K562 (cell line): ENCODE measurements around the gene SCO1. TPM values are rescaled to one million over a fixed set of nuclear protein-coding genes. Genes with fewer than 3 reads are reported as not detected.
"Not testable (repeated sequence)": the region's sequence is repeated elsewhere in the genome, so short reads cannot be mapped to it uniquely, and the experiment has no call there.

Experiments
- ATAC-seq: fragments of 200-7000 bp; cut with Tn5 transposase; 3 replicates; pipeline ENCODE4 v1.9.1; 2020; ENCODE audit warnings: moderate library complexity
- BruUV-seq: library from RNA; stranded (reverse); fragments of 400-500 nt; replicated peaks from 2 replicates; lab custom pipeline; 2021; lab: Mats Ljungman, UMichigan
- CTCF ChIA-PET: fragments of 300-600 bp; formaldehyde crosslinking; extraction: SDS; loops from one replicate; lab custom pipeline; 2021; ENCODE audit warnings: low intra/inter-chr PET ratio; lab: Yijun Ruan, JAX
- POLR2A ChIA-PET: fragments of 300-600, 350-650 bp; sonication (Branson Sonifier 250); formaldehyde crosslinking; extraction: SDS; loops from one replicate; lab custom pipeline; 2021; ENCODE audit warnings: antibody characterized with exemption, inconsistent platforms; lab: Yijun Ruan, JAX
- DNase-seq, 4 experiments: peaks; one replicate each; pipeline versions ENCODE4 v3.0.0 to v3.0.0-alpha.2; 2011 to 2018; ENCODE audit warnings: low spot score in 3 of 4, mixed read lengths in 3 of 4; ENCODE audit errors: extremely low read depth in 1 of 4
- FAIRE-seq: peaks from 2 replicates; lab custom pipeline; 2011; peaks lifted over from hg19 to GRCh38; lab: Jason Lieb, UNC
- H2AFZ ChIP-seq: 2 replicates; pipeline ENCODE4 v1.6.0; 2011; ENCODE audit warnings: low read depth, low read length, control low read depth, inconsistent platforms
- H3K27ac ChIP-seq: fragments of 200-600 bp; 3 replicates; pipeline ENCODE4 v1.8.0; 2011; ENCODE audit warnings: low read depth, mild to moderate bottlenecking, control low read depth, inconsistent platforms, low read length, moderate library complexity, mixed read lengths; ENCODE audit errors: extremely low read depth
- H3K27me3 ChIP-seq, 2 experiments: fragments of 300-600 bp in 1 of 2; 2 replicates in 1 of 2; 3 replicates in 1 of 2; pipeline versions ENCODE4 v1.6.0 to v1.8.0; 2011; ENCODE audit warnings: inconsistent platforms in 2 of 2, low read length in 2 of 2, mild to moderate bottlenecking in 1 of 2, mixed read lengths in 1 of 2, moderate library complexity in 1 of 2; ENCODE audit not compliant: control insufficient read depth in 2 of 2, insufficient read depth in 2 of 2
- H3K36me3 ChIP-seq: fragments of 300-600 bp; 3 replicates; pipeline ENCODE4 v1.8.0; 2011; ENCODE audit warnings: mild to moderate bottlenecking, low read length, inconsistent platforms; ENCODE audit not compliant: control insufficient read depth, insufficient read depth
- H3K4me1 ChIP-seq, 2 experiments: fragments of 200-600 bp in 1 of 2; replicated peaks in 1 of 2; 2 replicates in 1 of 2; 3 replicates in 1 of 2; pipeline versions ENCODE4 v1.5.1 to v1.8.0; 2011; ENCODE audit warnings: inconsistent platforms in 2 of 2, low read length in 2 of 2, mild to moderate bottlenecking in 1 of 2, mixed read lengths in 1 of 2, moderate library complexity in 1 of 2; ENCODE audit not compliant: control insufficient read depth in 2 of 2, insufficient read depth in 2 of 2
- H3K4me2 ChIP-seq: 2 replicates; pipeline ENCODE4 v1.6.1; 2011; ENCODE audit warnings: low read length, control low read depth, inconsistent platforms, mixed read lengths; ENCODE audit not compliant: insufficient read depth
- H3K4me3 ChIP-seq: fragments of 200-600 bp; sonication (generic), shearing (Covaris generic); 2 replicates; pipeline ENCODE4 v1.5.1; 2016; ENCODE audit warnings: control low read depth, inconsistent platforms
- H3K79me2 ChIP-seq: fragments of 200-600 bp; 3 replicates; pipeline ENCODE4 v1.8.0; 2011; ENCODE audit warnings: low read length, inconsistent platforms; ENCODE audit not compliant: control insufficient read depth, insufficient read depth
- H3K9ac ChIP-seq, 2 experiments: 2 replicates each; pipeline versions ENCODE4 v1.6.0 to v1.6.1; 2011; ENCODE audit warnings: low read depth in 2 of 2, low read length in 2 of 2, control low read depth in 1 of 2, inconsistent platforms in 1 of 2, mild to moderate bottlenecking in 1 of 2, mixed read lengths in 1 of 2; ENCODE audit not compliant: insufficient read depth in 1 of 2
- H3K9me1 ChIP-seq: one replicate; pipeline ENCODE4 v1.6.0; 2011; ENCODE audit warnings: inconsistent platforms, mild to moderate bottlenecking, low read length, moderate library complexity; ENCODE audit not compliant: control insufficient read depth, insufficient read depth
- H3K9me3 ChIP-seq: replicated peaks from 2 replicates; pipeline ENCODE4 v1.5.1; 2011; ENCODE audit warnings: low read depth, low read length, inconsistent platforms; ENCODE audit not compliant: control insufficient read depth, insufficient read depth
- H4K20me1 ChIP-seq: replicated peaks from 2 replicates; pipeline ENCODE4 v1.6.1; 2011; ENCODE audit warnings: low read length, inconsistent platforms, mixed read lengths; ENCODE audit not compliant: control insufficient read depth, insufficient read depth
- PBX2 ChIP-seq, 2 experiments: IDR thresholded peaks in 1 of 2; conservative IDR thresholded peaks in 1 of 2; 2 replicates each; pipeline ENCODE4 v1.6.1; 2016; ENCODE audit warnings: low read depth in 2 of 2, mild to moderate bottlenecking in 1 of 2, missing compliant biosample characterization in 1 of 2, missing genetic modification characterization in 1 of 2, moderate library complexity in 1 of 2
- WGBS: fragments of 100-300 bp; shearing (Covaris generic); methylation state at CpG from one replicate; pipeline ENCODE4 v1.1.6; 2016; ENCODE audit warnings: low coverage, mixed read lengths; ENCODE audit not compliant: insufficient coverage; ENCODE audit errors: missing lambda C conversion rate; 5-methylcytosine and 5-hydroxymethylcytosine counted together
- in situ Hi-C: fragments of 300-500 bp; cut with MboI; formaldehyde crosslinking; loops from 4 replicates; pipeline ENCODE4 v1.15.0; 2018; ENCODE audit warnings: inconsistent platforms, mixed read lengths
- intact Hi-C: fragments of 100-400 bp; cut with micrococcal nuclease; formaldehyde crosslinking; loops from 2 replicates; pipeline ENCODE4 v1.14.2; 2022
- polyA plus RNA-seq, 8 experiments: library from polyadenylated mRNA; depleted of rRNA in 4 of 8; stranded (reverse) in 5 of 8; unstranded in 3 of 8; fragments of >200 nt; fragmentation: Nextera tagmentation in 2 of 8; fragmentation: Illumina TruSeq in 1 of 8; extraction: Ambion mirVana in 2 of 8; extraction: Trizol in 1 of 8; gene quantifications; 2 replicates each; pipeline versions ENCODE4 v1.2.1 to v1.2.3, GENCODE V29; 2011 to 2014; ENCODE audit warnings: inconsistent platforms in 1 of 8, missing spikeins in 1 of 8
- total RNA-seq, 7 experiments: library from RNA; depleted of rRNA in 6 of 7; stranded (reverse); fragments of >200 nt in 6 of 7; fragmentation: Illumina TruSeq in 2 of 7; extraction: Trizol in 2 of 7; gene quantifications; 2 replicates each; pipeline versions ENCODE4 v1.2.1 to v1.2.3, GENCODE V29; 2011 to 2021; ENCODE audit warnings: low replicate concordance in 1 of 7

SCO1 gene
- total and polyA plus RNA-seq, 9 of the 15 experiments (the other 6 are each of a cell fraction or from before 2014, with no cell fraction given): 7.1 to 40.9 (median 22.1) TPM

DNA sequence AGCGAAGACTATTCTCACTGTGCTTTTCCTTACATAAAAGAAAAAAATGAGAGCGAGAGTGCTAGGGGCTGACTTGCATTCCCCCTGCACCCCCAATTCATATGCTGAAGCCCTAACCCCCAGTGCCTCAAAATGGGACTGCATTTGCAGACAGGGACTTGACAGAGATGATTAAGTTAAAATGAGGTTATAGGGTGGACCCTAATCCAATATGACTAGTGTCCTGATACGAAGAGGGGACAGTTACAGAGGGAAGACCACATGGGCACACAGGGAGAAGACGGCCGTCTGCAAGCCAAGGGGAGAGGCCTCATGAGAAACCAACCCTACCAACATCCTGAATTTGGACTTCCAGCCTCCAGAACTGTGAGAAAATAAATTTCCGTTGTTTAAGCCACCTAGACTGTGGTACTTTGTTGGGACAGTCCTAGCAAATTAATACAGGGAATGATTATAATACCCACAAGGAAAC is 34.1 kb upstream of the SCO1 start:
- H4K20me1 ChIP-seq: no peaks in the 10 kb centered on the region
- 10% methylated on average over 4 of the region's 6 CpGs for WGBS
- POLR2A ChIA-PET: interaction anchor here (0.6 kb wide), 1 partner anchor 885 kb away, joined by 3 read pairs; no protein-coding TSS in a partner anchor
- no peaks in the 10 kb centered on the region for H3K79me2 ChIP-seq
- no peaks in the 10 kb centered on the region for H3K9me3 ChIP-seq
- ATAC-seq: no peak
- in situ Hi-C loops: no loop called here
- no peak overlapping the region for H3K4me2 ChIP-seq
- no peak overlapping the region for H3K27ac ChIP-seq
- intact Hi-C loops: no loop called here
- no peak for DNase-seq
- no TSS peak for BruUV-seq
- CTCF ChIA-PET: no interaction called here
- no peak for FAIRE-seq
- H3K27me3 ChIP-seq: no peaks in the 10 kb centered on the region
- H2AFZ ChIP-seq: no peak overlapping the region
- H3K4me1 ChIP-seq: 0 out of 5 replicates have a peak, but pooled peaks cover 0 to 3% of the 10 kb centered on the region in 2 experiments
- H3K4me3 ChIP-seq: no peak overlapping the region
- TF ChIP-seq PBX2 (CRISPR knock-in tag; IDR thresholded peaks at IDR 0.05; ENCODE audit: low read depth): no peak
- no peak for TF ChIP-seq PBX2 (tag; conservative IDR thresholded peaks at IDR 0.05; ENCODE audit: low read depth)
- no peak overlapping the region for H3K9ac ChIP-seq
- H3K36me3 ChIP-seq: no peaks in the 10 kb centered on the region
- H3K9me1 ChIP-seq: no peaks in the 10 kb centered on the region

DNA sequence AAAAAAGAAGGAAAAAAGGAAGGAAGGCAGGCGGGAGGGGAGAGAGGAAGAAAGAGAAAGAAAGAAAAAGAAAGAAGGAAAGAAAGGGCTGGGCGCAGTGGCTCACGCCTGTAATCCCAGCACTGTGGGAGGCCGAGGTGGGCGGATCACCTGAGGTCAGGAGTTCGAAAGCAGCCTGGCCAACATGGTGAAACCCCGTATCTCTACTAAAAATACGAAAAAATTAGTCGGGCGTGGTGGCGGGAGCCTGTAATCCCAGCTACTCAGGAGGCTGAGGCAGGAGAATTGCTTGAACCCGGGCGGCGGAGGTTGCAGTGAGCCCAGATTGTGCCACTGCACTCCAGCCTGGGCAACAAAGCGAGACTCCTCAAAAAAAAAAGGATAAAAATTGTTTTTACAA is 32.9 kb upstream of the SCO1 start:
- H3K27me3 ChIP-seq, H2AFZ ChIP-seq, H3K9me3 ChIP-seq, H3K4me1 ChIP-seq, intact Hi-C loops, H3K9ac ChIP-seq, CTCF ChIA-PET, H3K36me3 ChIP-seq, H3K4me2 ChIP-seq, H3K9me1 ChIP-seq, H3K4me3 ChIP-seq, ATAC-seq, BruUV-seq, H3K27ac ChIP-seq, H3K79me2 ChIP-seq, H4K20me1 ChIP-seq, POLR2A ChIA-PET, FAIRE-seq, in situ Hi-C loops, DNase-seq: not testable (repeated sequence)
- 5% methylated on average over 10 of the region's 15 CpGs for WGBS
